HG03135 (cell line): Measurements from ENCODE around the gene RPL18.

Experiments
- ATAC-seq: cut with Tn5 transposase; IDR thresholded peaks from one replicate; pipeline ENCODE4 v1.9.1; 2021; ENCODE audit warnings: mild to moderate bottlenecking, moderate library complexity; ENCODE audit not compliant: unreplicated experiment

Gene RPL18

GRCh38 chr19:48614436-48615230 lies 4.3 kb downstream of the RPL18 start, which contains the start of gene FAM83E:
Gene FAM83E (minus strand): TSS chr19:48615076. CDS start chr19:48613372, 1,704 bp downstream.
- ATAC-seq, result no peak

- ATAC-seq, result no peak
These were observed 5.0 kb downstream of the RPL18 start for GRCh38 chr19:48613852-48614435.

- ATAC-seq, result no peak
These were observed 5.7 kb downstream of the RPL18 start for GRCh38 chr19:48613024-48613851.

- no peak for ATAC-seq
These were observed 7.1 kb downstream of the RPL18 start for GRCh38 chr19:48611872-48612271.

- no peak for ATAC-seq
These were observed 9.3 kb downstream of the RPL18 start for GRCh38 chr19:48609571-48610108.

GRCh38 chr19:48608798-48609263 lies 10.1 kb downstream of the RPL18 start:
- ATAC-seq, result no peak

- ATAC-seq, result no peak
These were observed 11.6 kb downstream of the RPL18 start for GRCh38 chr19:48607359-48607755.

- no peak for ATAC-seq
These were observed 12.3 kb downstream of the RPL18 start, which contains the start of gene SPACA4 for GRCh38 chr19:48606463-48607358. Gene SPACA4 (plus strand): TSS chr19:48606742. CDS start chr19:48606979, 237 bp downstream.

GRCh38 chr19:48603850-48604249 lies 15.1 kb downstream of the RPL18 start:
- ATAC-seq, result no peak

- ATAC-seq, result no peak
These were observed 15.5 kb downstream of the RPL18 start for GRCh38 chr19:48603449-48603848.

GRCh38 chr19:48603001-48603400 lies 16.0 kb downstream of the RPL18 start:
- ATAC-seq, result no peak

- no peak for ATAC-seq
These were observed 18.1 kb downstream of the RPL18 start for GRCh38 chr19:48600679-48601417.

GRCh38 chr19:48598996-48599700 lies 19.8 kb downstream of the RPL18 start:
- ATAC-seq, result no peak

- no peak for ATAC-seq
These were observed 22.1 kb downstream of the RPL18 start for GRCh38 chr19:48596679-48597465.

- ATAC-seq, result no peak
These were observed 22.7 kb downstream of the RPL18 start for GRCh38 chr19:48596237-48596636.

- ATAC-seq, result no peak
These were observed 23.1 kb downstream of the RPL18 start for GRCh38 chr19:48595833-48596232.

GRCh38 chr19:48595171-48595570 lies 23.8 kb downstream of the RPL18 start:
- ATAC-seq, result no peak

- no peak for ATAC-seq
These were observed 28.0 kb downstream of the RPL18 start for GRCh38 chr19:48591021-48591420.
